ENCODE data around the gene SOX14. TPM values are rescaled to one million over a fixed set of nuclear protein-coding genes. Genes with fewer than 3 reads are reported as not detected.

The SOX14 gene
- polyA plus RNA-seq, 1 donor from 2014 or later = not detected

DNA sequence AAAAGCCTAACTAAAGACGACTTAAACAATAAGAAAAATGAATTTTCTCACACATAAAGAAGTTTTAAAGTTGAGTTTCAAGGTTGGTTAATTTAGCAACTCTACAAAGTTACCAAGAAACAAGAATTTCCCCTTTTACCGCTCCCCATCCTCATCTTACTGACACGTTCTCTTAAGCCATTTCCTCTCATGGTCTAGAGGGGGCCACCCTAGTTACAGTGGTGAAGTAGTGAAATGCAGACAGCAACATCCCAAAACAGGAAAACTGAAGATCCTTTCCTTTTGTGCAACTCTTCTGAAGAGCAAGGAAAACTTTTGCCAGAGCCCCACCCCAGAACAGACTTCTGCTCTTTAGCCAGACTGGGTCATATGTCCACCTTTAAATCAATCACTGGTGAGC, 17.3 kb upstream of the SOX14 start:
- Histone ChIP-seq H3K27me3 (ENCODE audit: insufficient read depth, low read depth, low read length) (no peaks in the 10 kb centered on the region), H3K4me3 (ENCODE audit: low read length) (no peak overlapping the region), H3K9me3 (ENCODE audit: low read length) (no peaks in the 10 kb centered on the region), H3F3A (ENCODE audit: insufficient read depth, low read length, poor library complexity, severe bottlenecking) (no peaks in the 10 kb centered on the region), H3K27ac (ENCODE audit: low read length) (no peak overlapping the region), H3K36me3 (ENCODE audit: insufficient read depth, low read length) (no peaks in the 10 kb centered on the region), H3K4me2 (ENCODE audit: low read length) (no peak overlapping the region), H3K9ac (ENCODE audit: low read length) (no peak overlapping the region), H2AFZ (ENCODE audit: low read depth, low read length) (no peak overlapping the region), H3K79me2 (replicated peaks; ENCODE audit: insufficient read depth, low read length) (no peaks in the 10 kb centered on the region), H4K20me1 (ENCODE audit: insufficient read depth) (no peaks in the 10 kb centered on the region), H3K9me2 (ENCODE audit: insufficient read depth, low read length) (no peaks in the 10 kb centered on the region)
- TF ChIP-seq TAF1 (IDR thresholded peaks at IDR 0.05; ENCODE audit: low read depth) (no peak), MXI1 (conservative IDR thresholded peaks at IDR 0.05; ENCODE audit: poor library complexity, severe bottlenecking) (no peak), SMC3 (conservative IDR thresholded peaks at IDR 0.05; ENCODE audit: poor library complexity) (no peak), RAD21 (conservative IDR thresholded peaks at IDR 0.05) (no peak), EZH2 (IDR thresholded peaks at IDR 0.05; ENCODE audit: borderline replicate concordance, insufficient read depth, low read length, poor library complexity, severe bottlenecking) (no peak), EP300 (conservative IDR thresholded peaks at IDR 0.05; ENCODE audit: poor library complexity, severe bottlenecking) (no peak)

GRCh38 chr3:137759505-137759904, 4.6 kb upstream of the SOX14 start:
- H4K20me1 ChIP-seq (ENCODE audit: insufficient read depth) = no peaks in the 10 kb centered on the region
- H3K4me3 ChIP-seq (ENCODE audit: low read length) = no peak overlapping the region
- no peak overlapping the region for H3K9ac ChIP-seq (ENCODE audit: low read length)
- H2AFZ ChIP-seq (ENCODE audit: low read depth, low read length) = no peak overlapping the region
- H3K9me3 ChIP-seq (ENCODE audit: low read length) = no peaks in the 10 kb centered on the region
- H3K9me2 ChIP-seq (ENCODE audit: insufficient read depth, low read length) = no peaks in the 10 kb centered on the region
- no peaks in the 10 kb centered on the region for H3F3A ChIP-seq (ENCODE audit: insufficient read depth, low read length, poor library complexity, severe bottlenecking)
- no peak overlapping the region for H3K4me2 ChIP-seq (ENCODE audit: low read length)
- TF ChIP-seq, protein P1, sequence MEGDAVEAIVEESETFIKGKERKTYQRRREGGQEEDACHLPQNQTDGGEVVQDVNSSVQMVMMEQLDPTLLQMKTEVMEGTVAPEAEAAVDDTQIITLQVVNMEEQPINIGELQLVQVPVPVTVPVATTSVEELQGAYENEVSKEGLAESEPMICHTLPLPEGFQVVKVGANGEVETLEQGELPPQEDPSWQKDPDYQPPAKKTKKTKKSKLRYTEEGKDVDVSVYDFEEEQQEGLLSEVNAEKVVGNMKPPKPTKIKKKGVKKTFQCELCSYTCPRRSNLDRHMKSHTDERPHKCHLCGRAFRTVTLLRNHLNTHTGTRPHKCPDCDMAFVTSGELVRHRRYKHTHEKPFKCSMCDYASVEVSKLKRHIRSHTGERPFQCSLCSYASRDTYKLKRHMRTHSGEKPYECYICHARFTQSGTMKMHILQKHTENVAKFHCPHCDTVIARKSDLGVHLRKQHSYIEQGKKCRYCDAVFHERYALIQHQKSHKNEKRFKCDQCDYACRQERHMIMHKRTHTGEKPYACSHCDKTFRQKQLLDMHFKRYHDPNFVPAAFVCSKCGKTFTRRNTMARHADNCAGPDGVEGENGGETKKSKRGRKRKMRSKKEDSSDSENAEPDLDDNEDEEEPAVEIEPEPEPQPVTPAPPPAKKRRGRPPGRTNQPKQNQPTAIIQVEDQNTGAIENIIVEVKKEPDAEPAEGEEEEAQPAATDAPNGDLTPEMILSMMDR (IDR thresholded peaks at IDR 0.05; ENCODE audit: poor library complexity, severe bottlenecking) = no peak
- peak; percentile 11 for TF ChIP-seq EZH2 (IDR thresholded peaks at IDR 0.05; ENCODE audit: borderline replicate concordance, insufficient read depth, low read length, poor library complexity, severe bottlenecking)
- H3K79me2 ChIP-seq (replicated peaks; ENCODE audit: insufficient read depth, low read length) = no peaks in the 10 kb centered on the region
- peaks cover 72% of the 10 kb centered on the region for H3K27me3 ChIP-seq (ENCODE audit: insufficient read depth, low read depth, low read length)
- no peaks in the 10 kb centered on the region for H3K36me3 ChIP-seq (ENCODE audit: insufficient read depth, low read length)
- H3K27ac ChIP-seq (ENCODE audit: low read length) = no peak overlapping the region

DNA sequence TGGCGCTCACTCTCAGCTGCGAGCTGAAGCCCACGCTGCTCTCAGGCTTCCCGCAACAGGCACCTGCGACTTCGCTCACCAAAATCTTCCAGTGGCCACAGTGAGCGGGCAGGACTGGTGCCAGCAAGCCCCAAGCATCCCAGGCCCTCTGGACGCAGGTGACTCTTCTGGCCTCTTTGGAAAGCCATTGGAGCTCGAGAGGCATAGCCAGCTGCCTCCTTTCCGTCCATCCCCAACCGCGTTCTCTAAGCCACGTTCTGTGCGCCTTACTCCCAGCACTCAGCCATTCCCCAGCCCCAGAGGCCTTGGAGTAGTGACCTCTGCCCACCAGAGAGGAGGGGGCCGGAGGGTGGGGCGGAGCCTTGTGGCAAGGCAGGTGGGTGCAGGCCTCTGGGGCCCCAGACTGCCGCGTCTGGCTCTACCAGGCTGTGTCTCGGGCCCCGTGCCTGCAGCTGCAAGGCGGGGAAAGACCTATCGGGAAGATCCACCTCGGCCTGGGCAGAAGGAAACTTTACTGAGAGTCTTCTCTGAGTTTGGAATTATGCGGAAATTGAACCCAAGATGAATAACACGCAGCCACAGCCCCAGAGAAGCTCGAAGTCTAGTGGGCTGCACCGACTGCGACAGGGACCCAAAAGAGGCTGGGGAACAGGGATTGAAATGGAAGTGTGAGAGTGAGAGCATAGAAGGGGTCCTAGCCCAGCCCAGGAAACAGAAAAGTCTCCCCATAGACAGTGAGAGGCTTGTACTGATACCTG, 3.6 kb upstream of the SOX14 start:
- TF ChIP-seq SMC3 (conservative IDR thresholded peaks at IDR 0.05; ENCODE audit: poor library complexity) (no peak), EZH2 (IDR thresholded peaks at IDR 0.05; ENCODE audit: borderline replicate concordance, insufficient read depth, low read length, poor library complexity, severe bottlenecking) (peak; percentile 46), POLR2AphosphoS5 (IDR thresholded peaks at IDR 0.05) (no peak), RAD21 (conservative IDR thresholded peaks at IDR 0.05) (no peak)
- Histone ChIP-seq H3K4me3 (ENCODE audit: low read length) (peak overlapping the region; percentile 39), H4K20me1 (ENCODE audit: insufficient read depth) (no peaks in the 10 kb centered on the region), H3K9ac (ENCODE audit: low read length) (no peak overlapping the region), H3K27me3 (ENCODE audit: insufficient read depth, low read depth, low read length) (peaks cover 82% of the 10 kb centered on the region), H3K4me2 (ENCODE audit: low read length) (no peak overlapping the region), H3F3A (ENCODE audit: insufficient read depth, low read length, poor library complexity, severe bottlenecking) (no peaks in the 10 kb centered on the region), H2AFZ (ENCODE audit: low read depth, low read length) (no peak overlapping the region), H3K36me3 (ENCODE audit: insufficient read depth, low read length) (no peaks in the 10 kb centered on the region), H3K79me2 (replicated peaks; ENCODE audit: insufficient read depth, low read length) (no peaks in the 10 kb centered on the region), H3K9me3 (ENCODE audit: low read length) (no peaks in the 10 kb centered on the region), H3K9me2 (ENCODE audit: insufficient read depth, low read length) (no peaks in the 10 kb centered on the region), H3K27ac (ENCODE audit: low read length) (no peak overlapping the region)
